Measurements from ENCODE around the gene LIF. TPM values are rescaled to one million over a fixed set of nuclear protein-coding genes. Genes with fewer than 3 reads are reported as not detected.

LIF gene
- total and polyA plus RNA-seq, 4 donors: 1.3 to 6.6 (median 3.4) TPM

DNA sequence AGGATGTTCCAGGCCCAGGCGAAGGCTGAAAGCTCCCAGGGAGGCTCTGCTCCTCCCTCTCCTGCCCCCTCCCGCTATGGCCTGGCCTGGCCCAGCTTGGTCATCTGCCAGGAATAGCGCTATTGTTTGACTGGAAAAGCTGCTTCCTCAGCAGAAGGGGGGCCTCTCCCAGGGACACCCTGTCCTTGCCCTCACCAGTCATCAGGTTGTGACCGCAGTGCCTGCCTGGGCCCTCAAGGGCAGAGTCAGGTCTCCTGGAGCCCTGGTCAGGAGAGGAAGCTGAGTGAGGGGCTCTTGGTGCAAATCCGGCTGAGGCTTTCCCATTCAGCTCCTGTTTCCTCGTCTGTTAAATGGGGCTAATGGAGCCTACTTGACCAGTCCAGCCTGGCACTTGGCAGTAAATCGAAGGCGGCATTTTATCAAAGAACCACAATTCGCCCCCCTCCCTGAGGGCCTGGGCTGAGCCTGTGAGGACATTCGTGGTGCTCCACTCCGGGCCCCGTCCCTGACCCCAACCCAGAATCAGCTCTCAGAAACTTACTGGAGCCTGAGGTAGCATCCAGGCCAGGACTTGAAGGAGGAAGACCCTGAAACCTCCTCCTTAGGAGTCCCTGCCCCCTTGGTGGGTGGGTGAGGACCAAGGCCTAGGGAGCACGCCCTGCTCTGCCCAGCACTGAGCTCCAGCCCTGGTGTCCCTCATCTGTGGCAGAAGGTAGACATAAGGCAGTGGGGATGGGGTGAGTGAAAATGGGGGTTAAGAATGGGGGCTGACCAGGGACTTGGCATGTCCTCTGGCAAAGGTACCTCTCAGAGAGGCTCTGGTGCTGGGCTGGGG, 44.7 kb upstream of the LIF start:
- Histone ChIP-seq H3K4me3 (ENCODE audit: low read length in 2 of 2) (no peak overlapping the region), H3K36me3 (ENCODE audit: control insufficient read depth in 1 of 2, insufficient read depth in 2 of 2, low read length in 1 of 2) (peaks cover 0 to 3% of the 10 kb centered on the region in 2 donors), H3K9me3 (ENCODE audit: control insufficient read depth, low read length) (no peaks in the 10 kb centered on the region), H3K4me1 (ENCODE audit: control insufficient read depth in 1 of 2, insufficient read depth in 2 of 2, low read length in 2 of 2) (no peaks in the 10 kb centered on the region), H3K27ac (ENCODE audit: low read depth in 1 of 2, low read length in 2 of 2) (peak overlapping the region; percentile 73 to 85), H3K27me3 (ENCODE audit: control insufficient read depth in 1 of 2, insufficient read depth in 2 of 2, low read length in 1 of 2) (no peaks in the 10 kb centered on the region)
- WGBS, 2 donors: 36 to 39% methylated on average over 13 of the region's 13 CpGs
- ATAC-seq (ENCODE audit: low FRiP score) (peak; percentile 40), DNase-seq (peak; percentile 91 to 92)
- intact Hi-C loops (cut with DNase I): loop anchor here in 1 of 2 donors (5.0 kb wide), 1 partner anchor 51 kb away; no protein-coding TSS in a partner anchor

DNA sequence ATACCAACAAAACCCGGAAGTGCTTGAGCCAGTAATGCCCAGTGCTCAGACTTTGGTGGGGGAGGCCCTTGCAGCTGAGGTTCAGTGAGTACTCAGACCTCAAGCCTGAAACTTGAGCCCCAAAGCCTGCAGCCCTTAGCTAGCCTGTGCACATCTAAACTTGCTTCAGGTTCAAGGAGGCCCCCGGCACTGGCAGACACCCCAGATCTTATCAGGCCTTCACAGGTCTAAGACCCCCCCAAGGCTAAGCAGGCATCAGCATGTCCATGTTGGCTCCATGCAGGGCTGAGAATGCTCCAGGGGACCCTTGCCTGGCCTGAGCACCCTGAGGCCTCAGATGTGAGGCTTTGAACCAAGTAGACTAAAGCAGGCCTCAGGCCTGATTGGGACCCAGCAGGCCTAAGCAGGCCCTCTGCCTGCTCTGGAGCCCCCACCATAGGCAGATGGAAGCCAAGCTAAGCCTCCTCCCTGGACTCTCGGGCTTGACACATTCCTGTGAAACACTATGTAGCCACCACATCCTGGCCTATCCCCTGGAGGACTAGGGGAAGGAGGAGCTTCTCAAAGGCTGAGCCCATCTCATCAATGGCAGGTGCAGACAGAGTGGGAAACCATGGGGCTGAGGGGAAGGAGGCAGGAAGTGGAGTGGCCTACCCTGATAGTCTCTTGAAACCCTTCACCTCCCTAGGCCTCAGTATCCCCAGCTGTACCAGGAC, 43.9 kb upstream of the LIF start:
- peak overlapping the region; percentile 59 to 85 for H3K27ac ChIP-seq (ENCODE audit: low read depth in 1 of 2, low read length in 2 of 2)
- 13 to 22% methylated on average over 3 of the region's 3 CpGs for WGBS, 2 donors
- H3K4me3 ChIP-seq (ENCODE audit: low read length in 2 of 2): no peak overlapping the region
- peaks cover 0 to 3% of the 10 kb centered on the region in 2 donors for H3K36me3 ChIP-seq (ENCODE audit: control insufficient read depth in 1 of 2, insufficient read depth in 2 of 2, low read length in 1 of 2)
- no peaks in the 10 kb centered on the region for H3K27me3 ChIP-seq (ENCODE audit: control insufficient read depth in 1 of 2, insufficient read depth in 2 of 2, low read length in 1 of 2)
- no peaks in the 10 kb centered on the region for H3K9me3 ChIP-seq (ENCODE audit: control insufficient read depth, low read length)
- ATAC-seq (ENCODE audit: low FRiP score) (peak; percentile 0), DNase-seq (no peak)
- H3K4me1 ChIP-seq (ENCODE audit: control insufficient read depth in 1 of 2, insufficient read depth in 2 of 2, low read length in 2 of 2): no peaks in the 10 kb centered on the region
- intact Hi-C loops (cut with DNase I): loop anchor here in 1 of 2 donors (5.0 kb wide), 1 partner anchor 52 kb away; no protein-coding TSS in a partner anchor

DNA sequence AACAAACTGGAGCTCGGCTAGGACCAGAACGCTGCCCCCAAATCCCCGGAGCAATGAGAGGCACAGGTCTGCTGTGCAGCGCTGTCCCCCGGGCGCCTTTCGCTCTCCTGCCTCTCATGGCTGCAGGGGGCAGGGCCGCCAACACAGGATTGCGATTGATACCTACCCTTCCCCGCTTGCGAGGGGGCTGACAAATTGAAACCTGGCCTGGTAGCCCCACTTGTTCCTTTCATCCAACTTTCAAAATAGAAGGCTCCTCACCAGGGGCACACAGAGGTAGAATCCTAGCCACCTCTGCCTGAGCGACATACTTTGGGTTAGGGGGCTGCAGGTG, 43.4 kb upstream of the LIF start:
- intact Hi-C loops (cut with DNase I): loop anchor here (1.0 to 5.0 kb wide), 6 partner anchors 15 to 97 kb away; partner anchors contain the start of genes TBC1D10A (in 2 of the 2), CCDC157 (in 1 of the 2), RNF215 (in 1 of the 2) and SF3A1 (in 1 of the 2)
- Histone ChIP-seq H3K36me3 (ENCODE audit: control insufficient read depth in 1 of 2, insufficient read depth in 2 of 2, low read length in 1 of 2) (peaks cover 0 to 5% of the 10 kb centered on the region in 2 donors), H3K27ac (ENCODE audit: low read depth in 1 of 2, low read length in 2 of 2) (peak overlapping the region; percentile 59 to 85), H3K4me3 (ENCODE audit: low read length in 2 of 2) (peak overlapping the region in 1 of 2 donors; percentile 19), H3K4me1 (ENCODE audit: control insufficient read depth in 1 of 2, insufficient read depth in 2 of 2, low read length in 2 of 2) (no peaks in the 10 kb centered on the region), H3K27me3 (ENCODE audit: control insufficient read depth in 1 of 2, insufficient read depth in 2 of 2, low read length in 1 of 2) (no peaks in the 10 kb centered on the region), H3K9me3 (ENCODE audit: control insufficient read depth, low read length) (no peaks in the 10 kb centered on the region)
- DNase-seq: no peak
- WGBS, 2 donors: 9 to 10% methylated on average over 12 of the region's 12 CpGs
- ATAC-seq (ENCODE audit: low FRiP score): peak; percentile 1

DNA sequence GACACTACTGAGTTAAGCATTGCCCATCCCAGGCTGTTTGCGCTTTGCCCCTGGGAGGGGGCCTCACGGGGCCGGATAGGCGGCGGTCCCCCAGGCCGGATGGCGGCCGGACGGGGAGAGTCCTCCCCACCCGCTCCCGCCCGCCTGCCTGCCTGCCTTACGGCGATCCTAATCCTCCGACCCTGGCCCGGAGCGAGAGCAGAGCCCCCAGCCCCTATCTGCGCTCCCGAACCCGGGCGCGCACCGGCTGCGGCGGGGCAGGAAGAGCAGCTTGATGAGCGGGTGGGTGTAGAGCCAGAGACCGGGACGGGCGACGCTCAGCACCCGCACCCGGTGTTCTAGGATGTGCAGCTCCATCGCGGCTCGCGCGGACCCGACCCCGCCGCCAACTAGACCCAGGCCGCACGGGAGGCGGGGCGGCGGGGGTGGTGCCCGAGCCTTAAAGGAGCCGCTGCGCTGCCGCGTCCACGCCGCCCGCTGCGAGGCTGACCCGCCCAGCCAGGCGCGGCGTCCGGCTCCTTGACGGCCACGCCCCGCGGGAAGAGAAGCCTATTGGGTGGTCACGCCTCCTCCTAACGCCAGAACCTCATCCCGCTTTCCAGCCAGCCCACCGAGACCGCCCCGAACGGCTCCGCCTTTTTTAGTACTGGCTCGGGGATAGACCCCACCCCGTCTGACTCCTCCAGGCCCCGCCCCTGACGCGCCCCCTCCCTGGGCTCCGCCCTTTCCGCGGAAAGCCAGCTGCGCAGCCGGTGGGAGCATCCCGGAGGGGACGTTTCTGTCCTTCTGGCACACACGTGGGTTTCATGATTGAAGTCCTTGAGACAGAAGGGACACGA, 42.8 kb upstream of the LIF start, which contains the start of gene CASTOR1:
CASTOR1 (minus strand) TSS at position 365 of the 839 bp plus-strand sequence; CDS start at position 357, 8 bp downstream.
- Histone ChIP-seq H3K4me1 (ENCODE audit: control insufficient read depth in 1 of 2, insufficient read depth in 2 of 2, low read length in 2 of 2) (no peaks in the 10 kb centered on the region), H3K27me3 (ENCODE audit: control insufficient read depth in 1 of 2, insufficient read depth in 2 of 2, low read length in 1 of 2) (no peaks in the 10 kb centered on the region), H3K4me3 (ENCODE audit: low read length in 2 of 2) (peak within 1 kb of the TSS; percentile 56 to 87), H3K9me3 (ENCODE audit: control insufficient read depth, low read length) (no peaks in the 10 kb centered on the region), H3K36me3 (ENCODE audit: control insufficient read depth in 1 of 2, insufficient read depth in 2 of 2, low read length in 1 of 2) (peaks cover 0 to 5% of the 10 kb centered on the region in 2 donors), H3K27ac (ENCODE audit: low read depth in 1 of 2, low read length in 2 of 2) (peak within 1 kb of the TSS; percentile 69 to 85)
- peak; percentile 91 for ATAC-seq (ENCODE audit: low FRiP score)
- intact Hi-C loops (cut with DNase I): loop anchor here (1.0 to 5.0 kb wide), 6 partner anchors 15 to 97 kb away; partner anchors contain the start of genes TBC1D10A (in 2 of the 2), CCDC157 (in 1 of the 2), RNF215 (in 1 of the 2) and SF3A1 (in 1 of the 2)
- peak; percentile 99 for DNase-seq
- 1% methylated on average over 70 to 85 of the region's 85 CpGs for WGBS, 2 donors

- ATAC-seq (ENCODE audit: low FRiP score) (no peak), DNase-seq (no peak)
- 1 to 4% methylated on average over 27 of the region's 27 CpGs for WGBS, 2 donors
- Histone ChIP-seq H3K4me3 (ENCODE audit: low read length in 2 of 2) (peak overlapping the region; percentile 56 to 87), H3K36me3 (ENCODE audit: control insufficient read depth in 1 of 2, insufficient read depth in 2 of 2, low read length in 1 of 2) (peaks cover 0 to 5% of the 10 kb centered on the region in 2 donors), H3K27me3 (ENCODE audit: control insufficient read depth in 1 of 2, insufficient read depth in 2 of 2, low read length in 1 of 2) (no peaks in the 10 kb centered on the region), H3K4me1 (ENCODE audit: control insufficient read depth in 1 of 2, insufficient read depth in 2 of 2, low read length in 2 of 2) (no peaks in the 10 kb centered on the region), H3K27ac (ENCODE audit: low read depth in 1 of 2, low read length in 2 of 2) (peak overlapping the region in 1 of 2 donors; percentile 71), H3K9me3 (ENCODE audit: control insufficient read depth, low read length) (no peaks in the 10 kb centered on the region)
- intact Hi-C loops (cut with DNase I): loop anchor here (1.0 to 5.0 kb wide), 7 partner anchors 16 to 99 kb away; partner anchors contain the start of genes RNF215 (in 2 of the 2), TBC1D10A (in 2 of the 2), CCDC157 (in 1 of the 2) and SF3A1 (in 1 of the 2)
Observed at GRCh38 chr22:30288419-30289140, 42.0 kb upstream of the LIF start.

GRCh38 chr22:30287648-30288418, 41.3 kb upstream of the LIF start:
- Histone ChIP-seq H3K4me1 (ENCODE audit: control insufficient read depth in 1 of 2, insufficient read depth in 2 of 2, low read length in 2 of 2) (no peaks in the 10 kb centered on the region), H3K36me3 (ENCODE audit: control insufficient read depth in 1 of 2, insufficient read depth in 2 of 2, low read length in 1 of 2) (peaks cover 0 to 5% of the 10 kb centered on the region in 2 donors), H3K27ac (ENCODE audit: low read depth in 1 of 2, low read length in 2 of 2) (no peak overlapping the region), H3K27me3 (ENCODE audit: control insufficient read depth in 1 of 2, insufficient read depth in 2 of 2, low read length in 1 of 2) (no peaks in the 10 kb centered on the region), H3K9me3 (ENCODE audit: control insufficient read depth, low read length) (no peaks in the 10 kb centered on the region), H3K4me3 (ENCODE audit: low read length in 2 of 2) (peak overlapping the region in 1 of 2 donors; percentile 2)
- WGBS, 2 donors: 12 to 18% methylated on average over 5 of the region's 5 CpGs
- intact Hi-C loops (cut with DNase I): loop anchor here (1.0 to 5.0 kb wide), 6 partner anchors 17 to 99 kb away; partner anchors contain the start of genes RNF215 (in 2 of the 2), CCDC157 (in 1 of the 2), SF3A1 (in 1 of the 2) and TBC1D10A (in 1 of the 2)
- DNase-seq (peak; percentile 93 to 94), ATAC-seq (ENCODE audit: low FRiP score) (peak; percentile 84)
